ENCODE measurements around the gene GON4L. TPM values are rescaled to one million over a fixed set of nuclear protein-coding genes. Genes with fewer than 3 reads are reported as not detected.
"Not testable (repeated sequence)": the region's sequence is repeated elsewhere in the genome, so short reads cannot be mapped to it uniquely, and the experiment has no call there.

GON4L gene
- total RNA-seq, 1 donor from 2014 or later: 19.9 TPM

- Histone ChIP-seq H3K36me3 (peaks cover 50 to 58% of the 10 kb centered on the region in 2 donors), H3K27ac (no peak overlapping the region), H3K4me1 (no peaks in the 10 kb centered on the region), H3K4me3 (no peak overlapping the region), H3K27me3 (no peaks in the 10 kb centered on the region), H3K9me3 (no peaks in the 10 kb centered on the region)
- intact Hi-C loops (cut with DNase I): no loop called here
- DNase-seq (ENCODE audit: low spot score in 2 of 2): no peak
- TF ChIP-seq, protein P1, sequence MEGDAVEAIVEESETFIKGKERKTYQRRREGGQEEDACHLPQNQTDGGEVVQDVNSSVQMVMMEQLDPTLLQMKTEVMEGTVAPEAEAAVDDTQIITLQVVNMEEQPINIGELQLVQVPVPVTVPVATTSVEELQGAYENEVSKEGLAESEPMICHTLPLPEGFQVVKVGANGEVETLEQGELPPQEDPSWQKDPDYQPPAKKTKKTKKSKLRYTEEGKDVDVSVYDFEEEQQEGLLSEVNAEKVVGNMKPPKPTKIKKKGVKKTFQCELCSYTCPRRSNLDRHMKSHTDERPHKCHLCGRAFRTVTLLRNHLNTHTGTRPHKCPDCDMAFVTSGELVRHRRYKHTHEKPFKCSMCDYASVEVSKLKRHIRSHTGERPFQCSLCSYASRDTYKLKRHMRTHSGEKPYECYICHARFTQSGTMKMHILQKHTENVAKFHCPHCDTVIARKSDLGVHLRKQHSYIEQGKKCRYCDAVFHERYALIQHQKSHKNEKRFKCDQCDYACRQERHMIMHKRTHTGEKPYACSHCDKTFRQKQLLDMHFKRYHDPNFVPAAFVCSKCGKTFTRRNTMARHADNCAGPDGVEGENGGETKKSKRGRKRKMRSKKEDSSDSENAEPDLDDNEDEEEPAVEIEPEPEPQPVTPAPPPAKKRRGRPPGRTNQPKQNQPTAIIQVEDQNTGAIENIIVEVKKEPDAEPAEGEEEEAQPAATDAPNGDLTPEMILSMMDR (IDR thresholded peaks at IDR 0.05): no peak
Measured at GRCh38 chr1:155850345-155850744, 6.7 kb downstream of the GON4L start.

GRCh38 chr1:155847823-155848529 lies 9.0 kb downstream of the GON4L start:
- Histone ChIP-seq H3K27ac (no peak overlapping the region), H3K9me3 (no peaks in the 10 kb centered on the region), H3K4me3 (no peak overlapping the region), H3K36me3 (peaks cover 35 to 54% of the 10 kb centered on the region in 2 donors), H3K4me1 (no peaks in the 10 kb centered on the region), H3K27me3 (no peaks in the 10 kb centered on the region)
- TF ChIP-seq, protein P1 (IDR thresholded peaks at IDR 0.05): no peak
- intact Hi-C loops (cut with DNase I): no loop called here
- no peak for DNase-seq (ENCODE audit: low spot score in 2 of 2)

GRCh38 chr1:155844860-155845421 lies 12.1 kb downstream of the GON4L start:
- H3K4me3 ChIP-seq: no peak overlapping the region
- no peaks in the 10 kb centered on the region for H3K9me3 ChIP-seq
- intact Hi-C loops (cut with DNase I): no loop called here
- no peaks in the 10 kb centered on the region for H3K4me1 ChIP-seq
- TF ChIP-seq, protein P1 (IDR thresholded peaks at IDR 0.05): no peak
- H3K27ac ChIP-seq: no peak overlapping the region
- no peaks in the 10 kb centered on the region for H3K27me3 ChIP-seq
- H3K36me3 ChIP-seq: peaks cover 18 to 26% of the 10 kb centered on the region in 2 donors
- DNase-seq (ENCODE audit: low spot score in 2 of 2): no peak

GRCh38 chr1:155840386-155840785 lies 16.6 kb downstream of the GON4L start:
- TF ChIP-seq, protein P1 (IDR thresholded peaks at IDR 0.05): no peak
- intact Hi-C loops (cut with DNase I): no loop called here
- H3K36me3 ChIP-seq: peaks cover 4 to 16% of the 10 kb centered on the region in 2 donors

DNA sequence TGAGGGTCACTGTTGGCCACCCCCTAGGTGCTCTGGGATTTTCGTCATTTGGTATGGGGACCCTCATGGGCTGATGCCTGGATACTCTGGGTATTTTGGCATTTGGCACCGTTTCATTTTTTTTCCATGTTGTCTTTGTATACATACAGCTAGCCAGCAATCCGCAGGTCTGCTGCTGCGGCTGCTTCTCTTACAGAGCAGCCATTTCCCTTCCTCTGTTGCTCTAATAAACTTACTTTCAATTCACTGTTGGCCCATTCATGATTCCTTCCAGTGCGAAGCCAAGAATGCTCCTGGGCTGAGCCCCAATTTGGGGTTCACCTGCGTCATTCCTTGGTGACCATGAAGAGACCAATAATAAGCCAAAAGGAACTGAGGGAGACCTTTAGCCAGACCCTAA lies 21.5 kb downstream of the GON4L start:
- H3K36me3 ChIP-seq: peaks cover 0 to 2% of the 10 kb centered on the region in 2 donors
- no peaks in the 10 kb centered on the region for H3K9me3 ChIP-seq
- H3K4me1 ChIP-seq: no peaks in the 10 kb centered on the region
- H3K4me3 ChIP-seq: no peak overlapping the region
- DNase-seq (ENCODE audit: low spot score in 2 of 2): no peak
- intact Hi-C loops (cut with DNase I): no loop called here
- TF ChIP-seq, protein P1 (IDR thresholded peaks at IDR 0.05): no peak
- no peak overlapping the region for H3K27ac ChIP-seq
- H3K27me3 ChIP-seq: no peaks in the 10 kb centered on the region

More at GRCh38 chr1:155840386-155840785, 16.6 kb downstream of the GON4L start:
- Histone ChIP-seq H3K4me1 (no peaks in the 10 kb centered on the region), H3K4me3 (no peak overlapping the region), H3K9me3 (no peaks in the 10 kb centered on the region), H3K27ac (no peak overlapping the region), H3K27me3 (no peaks in the 10 kb centered on the region)
- DNase-seq (ENCODE audit: low spot score in 2 of 2): no peak

- H3K27ac ChIP-seq; H3K4me3 ChIP-seq; H3K27me3 ChIP-seq; H3K9me3 ChIP-seq; H3K36me3 ChIP-seq; intact Hi-C loops (cut with DNase I); DNase-seq (ENCODE audit: low spot score in 2 of 2); H3K4me1 ChIP-seq: not testable (repeated sequence)
Measured at GRCh38 chr1:155834927-155835399, 22.1 kb downstream of the GON4L start.
